AG09309 (cell line): ENCODE measurements around the gene GLB1L2.

Source experiments
- DNase-seq: peaks from one replicate; pipeline ENCODE4 v3.0.0-alpha.2; 2010; ENCODE audit warnings: low read depth
- H3K4me3 ChIP-seq: 2 replicates; pipeline ENCODE4 v1.5.1; 2011; ENCODE audit warnings: mild to moderate bottlenecking, low read depth, low read length, moderate library complexity; ENCODE audit not compliant: control insufficient read depth
- TF ChIP-seq, protein P1 (sequence below): IDR thresholded peaks from 2 replicates; pipeline ENCODE4 v1.5.1; 2011; ENCODE audit warnings: mild to moderate bottlenecking, low read depth, low read length, inconsistent platforms; ENCODE audit not compliant: insufficient read depth, control insufficient read depth; ENCODE audit errors: missing control alignments

The GLB1L2 gene

DNA sequence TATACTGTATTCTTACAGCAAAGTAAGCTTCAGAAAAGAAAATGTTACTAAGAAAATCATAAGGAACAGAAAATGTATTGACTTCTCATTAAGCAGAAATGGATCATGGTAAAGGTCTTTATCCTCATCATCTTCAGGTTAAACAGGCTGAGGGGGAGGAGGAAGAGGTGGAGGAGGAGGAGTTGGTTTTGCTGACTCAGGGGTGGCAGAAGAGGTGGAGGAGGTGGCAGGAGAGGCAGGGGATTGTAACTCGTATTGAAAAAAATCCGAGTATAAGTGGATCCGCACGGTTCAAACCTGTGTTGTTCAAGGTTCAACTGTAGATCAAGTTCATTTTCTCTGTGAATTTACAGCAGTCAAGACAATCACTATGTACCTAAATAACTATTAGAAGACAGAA, 42.6 kb upstream of the GLB1L2 start:
- H3K4me3 ChIP-seq = no peak overlapping the region
- DNase-seq = no peak
- TF ChIP-seq, protein P1, sequence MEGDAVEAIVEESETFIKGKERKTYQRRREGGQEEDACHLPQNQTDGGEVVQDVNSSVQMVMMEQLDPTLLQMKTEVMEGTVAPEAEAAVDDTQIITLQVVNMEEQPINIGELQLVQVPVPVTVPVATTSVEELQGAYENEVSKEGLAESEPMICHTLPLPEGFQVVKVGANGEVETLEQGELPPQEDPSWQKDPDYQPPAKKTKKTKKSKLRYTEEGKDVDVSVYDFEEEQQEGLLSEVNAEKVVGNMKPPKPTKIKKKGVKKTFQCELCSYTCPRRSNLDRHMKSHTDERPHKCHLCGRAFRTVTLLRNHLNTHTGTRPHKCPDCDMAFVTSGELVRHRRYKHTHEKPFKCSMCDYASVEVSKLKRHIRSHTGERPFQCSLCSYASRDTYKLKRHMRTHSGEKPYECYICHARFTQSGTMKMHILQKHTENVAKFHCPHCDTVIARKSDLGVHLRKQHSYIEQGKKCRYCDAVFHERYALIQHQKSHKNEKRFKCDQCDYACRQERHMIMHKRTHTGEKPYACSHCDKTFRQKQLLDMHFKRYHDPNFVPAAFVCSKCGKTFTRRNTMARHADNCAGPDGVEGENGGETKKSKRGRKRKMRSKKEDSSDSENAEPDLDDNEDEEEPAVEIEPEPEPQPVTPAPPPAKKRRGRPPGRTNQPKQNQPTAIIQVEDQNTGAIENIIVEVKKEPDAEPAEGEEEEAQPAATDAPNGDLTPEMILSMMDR = no peak

DNA sequence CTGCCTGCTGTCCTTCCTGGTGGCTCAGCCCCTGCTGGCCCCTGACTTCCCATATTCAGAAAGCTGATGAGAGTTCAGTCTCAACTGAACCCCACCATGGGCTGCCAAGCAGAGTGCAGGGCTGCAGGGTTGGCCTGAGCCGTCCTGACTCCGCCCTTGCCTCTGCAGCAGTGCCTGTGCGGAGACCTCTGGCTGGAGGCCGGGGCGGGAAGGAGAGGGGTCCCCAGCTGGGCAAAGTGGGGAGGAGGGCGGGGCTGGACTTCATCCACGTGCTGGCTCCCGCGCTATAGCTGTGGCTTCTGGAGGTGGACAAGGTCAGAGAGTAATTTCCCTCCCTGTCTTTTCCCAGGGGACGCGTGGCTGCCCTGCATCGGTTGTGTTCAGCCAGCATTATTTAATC, 42.0 kb upstream of the GLB1L2 start:
- no peak for DNase-seq
- no peak overlapping the region for H3K4me3 ChIP-seq
- TF ChIP-seq, protein P1 = no peak

DNA sequence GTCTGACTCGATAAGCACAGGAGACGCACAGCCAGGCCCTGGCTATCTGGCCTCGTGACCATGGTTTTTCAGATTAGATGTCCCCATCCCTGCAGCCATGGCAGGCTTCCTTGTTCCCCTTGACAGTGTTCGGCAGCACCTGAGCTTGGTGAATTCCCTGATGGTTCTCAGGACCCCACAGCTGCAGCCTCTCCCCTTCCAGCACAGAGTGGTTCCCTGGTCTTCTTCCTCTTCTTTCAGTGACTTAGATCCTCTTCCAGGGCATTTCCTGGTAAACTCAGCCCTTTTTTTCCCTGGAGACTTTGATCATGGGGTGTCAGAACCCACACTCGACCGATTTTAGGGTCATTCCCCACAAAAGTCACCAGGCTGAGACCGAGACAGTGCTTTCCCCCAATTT, 41.1 kb upstream of the GLB1L2 start:
- no peak overlapping the region for H3K4me3 ChIP-seq
- TF ChIP-seq, protein P1 = no peak
- no peak for DNase-seq

DNA sequence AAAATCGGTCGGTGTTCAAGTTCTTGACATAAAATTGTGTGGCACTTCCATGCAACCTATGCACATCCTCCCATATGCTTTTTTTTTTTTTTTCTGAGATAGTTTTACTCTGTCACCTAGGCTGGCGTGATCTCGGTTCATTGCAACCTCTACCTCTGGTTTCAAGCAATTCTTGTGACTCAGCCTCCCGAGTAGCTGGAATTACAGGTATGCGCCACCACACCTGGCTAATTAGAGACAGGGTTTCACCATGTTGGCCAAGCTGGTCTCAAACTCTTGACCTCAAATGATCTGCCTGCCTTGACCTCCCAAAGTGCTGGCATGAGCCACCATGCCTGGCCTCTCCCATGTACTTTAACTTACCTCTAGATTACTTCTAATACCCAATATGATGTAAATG, 40.6 kb upstream of the GLB1L2 start:
- TF ChIP-seq, protein P1 = no peak
- no peak for DNase-seq
- no peak overlapping the region for H3K4me3 ChIP-seq

DNA sequence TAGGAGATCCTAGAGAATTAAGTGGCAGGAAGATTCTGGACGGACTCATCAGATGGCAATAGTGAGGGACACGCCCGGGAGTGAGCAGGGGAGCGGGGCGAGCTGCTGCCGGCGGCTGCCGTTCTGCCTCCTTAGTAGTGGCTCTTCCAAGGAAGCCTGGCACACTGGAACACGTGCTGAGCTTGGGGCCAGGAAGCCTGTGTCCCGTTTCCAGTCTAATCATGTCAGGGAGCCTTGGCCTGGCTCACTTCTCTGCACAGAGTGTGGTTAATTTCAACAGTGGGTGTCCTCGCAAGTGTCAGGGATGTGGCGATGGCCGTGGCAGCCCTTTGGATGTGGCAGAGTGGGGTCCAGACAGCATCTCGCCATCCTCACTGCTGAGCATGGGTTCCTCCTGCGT, 39.1 kb upstream of the GLB1L2 start:
- no peak overlapping the region for H3K4me3 ChIP-seq
- TF ChIP-seq, protein P1 = no peak
- DNase-seq = no peak

DNA sequence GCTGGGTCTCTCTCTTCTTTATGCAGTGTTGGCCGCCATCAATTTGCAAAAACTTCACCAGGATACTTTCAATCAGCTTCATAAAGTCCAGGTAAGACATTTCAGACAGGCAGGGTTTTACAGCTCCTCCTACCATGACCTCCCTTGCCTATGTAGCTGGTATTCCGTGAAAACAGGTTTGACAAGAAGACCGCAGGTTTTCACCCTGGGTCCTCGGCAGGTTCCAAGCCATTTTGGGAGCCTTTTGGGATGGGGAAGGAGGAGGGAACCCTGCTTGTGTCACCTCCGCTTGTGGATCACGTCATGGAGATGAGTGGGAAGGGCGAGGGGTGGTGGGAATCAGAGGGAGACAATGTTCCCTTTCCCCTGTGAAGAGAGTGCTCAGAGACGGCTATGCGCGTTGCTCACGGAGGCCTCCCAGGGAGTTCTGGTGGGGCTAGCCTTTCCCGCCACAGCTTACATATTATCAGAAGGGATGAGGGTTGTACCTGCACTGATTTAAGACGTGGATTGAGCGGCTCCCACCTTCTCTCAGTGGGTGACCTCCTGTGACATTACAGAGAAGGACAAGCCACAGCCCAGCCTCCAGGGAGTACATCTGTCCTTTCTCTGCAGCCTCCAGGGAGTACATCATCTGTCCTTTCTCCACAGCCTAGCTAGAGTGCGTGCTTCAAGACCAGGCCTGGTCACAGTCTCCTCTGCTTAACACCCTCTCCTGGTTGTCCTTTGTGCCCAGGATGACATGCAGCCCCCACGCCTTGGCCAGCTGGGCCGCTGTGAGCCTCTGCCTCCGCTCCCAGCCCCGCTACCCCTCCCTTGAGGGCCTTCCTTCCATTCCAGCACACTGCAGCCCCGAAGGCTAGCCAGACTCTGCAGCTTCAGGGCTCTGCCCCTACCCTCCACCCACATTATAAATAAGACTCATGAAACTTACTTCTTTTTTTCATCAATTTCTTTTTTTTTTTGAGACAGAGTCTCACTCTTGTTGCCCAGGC, 38.4 kb upstream of the GLB1L2 start:
- H3K4me3 ChIP-seq = no peak overlapping the region
- TF ChIP-seq, protein P1 = no peak
- DNase-seq = no peak
